K562 (cell line): Measurements from ENCODE around the gene ZFTA. TPM values are rescaled to one million over a fixed set of nuclear protein-coding genes. Genes with fewer than 3 reads are reported as not detected.

Experiments
- BCL6 ChIP-seq: fragments of 250-450 bp; sonication (Bioruptor Pico); IDR thresholded peaks from 2 replicates; pipeline ENCODE4 v1.4.0; 2020
- BHLHE40 ChIP-seq: IDR thresholded peaks from 2 replicates; pipeline ENCODE4 v1.6.1; 2011; ENCODE audit warnings: low read length, improper control_type of control experiment
- DNMT1 ChIP-seq: fragments of 450-650 bp; IDR thresholded peaks from 2 replicates; pipeline ENCODE4 v1.6.1; 2016; ENCODE audit warnings: antibody characterized with exemption, mild to moderate bottlenecking
- GTF2F1 ChIP-seq: IDR thresholded peaks from 2 replicates; pipeline ENCODE4 v1.6.1; 2011; ENCODE audit warnings: low read depth, low read length, improper control_type of control experiment
- HMGN3 ChIP-seq: IDR thresholded peaks from 2 replicates; pipeline ENCODE4 v1.6.1; 2011; ENCODE audit warnings: borderline replicate concordance, low read depth, mild to moderate bottlenecking, mixed read lengths, low read length; ENCODE audit not compliant: insufficient read length; ENCODE audit errors: extremely low read depth
- HMGXB4 ChIP-seq: sonication (generic); formaldehyde crosslinking; IDR thresholded peaks from 2 replicates; pipeline ENCODE4 v1.8.1; 2023; ENCODE audit warnings: mild to moderate bottlenecking, missing genetic modification reagents
- ILF3 ChIP-seq: fragments of 450-650 bp; IDR thresholded peaks from 2 replicates; pipeline ENCODE4 v1.6.1; 2018; ENCODE audit warnings: antibody characterized with exemption, mild to moderate bottlenecking, moderate library complexity, borderline replicate concordance
- JUN ChIP-seq, 2 experiments: sonication (generic) in 1 of 2; formaldehyde crosslinking in 1 of 2; IDR thresholded peaks; 2 replicates each; pipeline versions ENCODE4 v1.6.1 to v1.8.0; 2012 to 2022; ENCODE audit warnings: borderline replicate concordance in 2 of 2, mild to moderate bottlenecking in 2 of 2, improper control_type of control experiment in 1 of 2, low read depth in 1 of 2, low read length in 1 of 2, missing genetic modification reagents in 1 of 2
- KDM1A ChIP-seq, 2 experiments: fragments of 450-650 bp; IDR thresholded peaks; 2 replicates each; pipeline ENCODE4 v1.6.1; 2016; ENCODE audit warnings: mild to moderate bottlenecking in 2 of 2
- PHB ChIP-seq: fragments of 250-450 bp; sonication (Bioruptor Pico); IDR thresholded peaks from 2 replicates; pipeline ENCODE4 v1.5.0; 2021
- POLR2B ChIP-seq: fragments of 450-650 bp; IDR thresholded peaks from 2 replicates; pipeline ENCODE4 v1.6.1; 2018; ENCODE audit warnings: low read depth; ENCODE audit not compliant: partially characterized antibody
- POLR2H ChIP-seq: IDR thresholded peaks from 2 replicates; pipeline ENCODE4 v1.6.1; 2016; ENCODE audit warnings: missing genetic modification characterization, low read depth, mild to moderate bottlenecking, control low read depth, missing compliant biosample characterization, moderate library complexity
- RBBP5 ChIP-seq: fragments of 200-600 bp; sonication (generic); IDR thresholded peaks from 2 replicates; pipeline ENCODE4 v1.6.1; 2012; ENCODE audit warnings: borderline replicate concordance, mild to moderate bottlenecking, low read length, control low read depth, inconsistent platforms; ENCODE audit not compliant: insufficient read depth, poor library complexity, severe bottlenecking
- RBM25 ChIP-seq: fragments of 200-400 bp; formaldehyde crosslinking; IDR thresholded peaks from 2 replicates; pipeline ENCODE4 v1.6.1; 2018; ENCODE audit warnings: low read length, low read depth, moderate library complexity; ENCODE audit not compliant: severe bottlenecking
- TRIM24 ChIP-seq, 2 experiments: fragments of 450-650 bp; IDR thresholded peaks; 2 replicates each; pipeline ENCODE4 v1.6.1; 2016
- USF2 ChIP-seq: sonication (generic); formaldehyde crosslinking; IDR thresholded peaks from 2 replicates; pipeline ENCODE4 v1.5.0; 2020; ENCODE audit warnings: missing genetic modification reagents
- polyA plus RNA-seq, 8 experiments: library from polyadenylated mRNA; depleted of rRNA in 4 of 8; stranded (reverse) in 5 of 8; unstranded in 3 of 8; fragments of >200 nt; fragmentation: Nextera tagmentation in 2 of 8; fragmentation: Illumina TruSeq in 1 of 8; extraction: Ambion mirVana in 2 of 8; extraction: Trizol in 1 of 8; gene quantifications; 2 replicates each; pipeline versions ENCODE4 v1.2.1 to v1.2.3, GENCODE V29; 2011 to 2014; ENCODE audit warnings: inconsistent platforms in 1 of 8, missing spikeins in 1 of 8
- total RNA-seq, 7 experiments: library from RNA; depleted of rRNA in 6 of 7; stranded (reverse); fragments of >200 nt in 6 of 7; fragmentation: Illumina TruSeq in 2 of 7; extraction: Trizol in 2 of 7; gene quantifications; 2 replicates each; pipeline versions ENCODE4 v1.2.1 to v1.2.3, GENCODE V29; 2011 to 2021; ENCODE audit warnings: low replicate concordance in 1 of 7
- TF ChIP-seq, protein P1 (sequence below): fragments of 450-650 bp; IDR thresholded peaks from 2 replicates; pipeline ENCODE4 v1.6.1; 2017; ENCODE audit warnings: antibody characterized with exemption, mild to moderate bottlenecking
- TF ChIP-seq, protein P2 (sequence below), 2 experiments: fragments of 200-800 bp in 1 of 2; sonication (Bioruptor generic) in 1 of 2; sonication (generic) in 1 of 2; formaldehyde crosslinking in 1 of 2; IDR thresholded peaks in 1 of 2; conservative IDR thresholded peaks in 1 of 2; 2 replicates each; pipeline versions ENCODE4 v1.5.0 to v1.6.1; 2016 to 2020; ENCODE audit warnings: missing compliant biosample characterization in 1 of 2, missing genetic modification characterization in 1 of 2, missing genetic modification reagents in 1 of 2

The ZFTA gene
- total and polyA plus RNA-seq, 9 of the 15 experiments (the other 6 are each of a cell fraction or from before 2014, with no cell fraction given): 0.45 to 12.3 (median 2.9) TPM

DNA sequence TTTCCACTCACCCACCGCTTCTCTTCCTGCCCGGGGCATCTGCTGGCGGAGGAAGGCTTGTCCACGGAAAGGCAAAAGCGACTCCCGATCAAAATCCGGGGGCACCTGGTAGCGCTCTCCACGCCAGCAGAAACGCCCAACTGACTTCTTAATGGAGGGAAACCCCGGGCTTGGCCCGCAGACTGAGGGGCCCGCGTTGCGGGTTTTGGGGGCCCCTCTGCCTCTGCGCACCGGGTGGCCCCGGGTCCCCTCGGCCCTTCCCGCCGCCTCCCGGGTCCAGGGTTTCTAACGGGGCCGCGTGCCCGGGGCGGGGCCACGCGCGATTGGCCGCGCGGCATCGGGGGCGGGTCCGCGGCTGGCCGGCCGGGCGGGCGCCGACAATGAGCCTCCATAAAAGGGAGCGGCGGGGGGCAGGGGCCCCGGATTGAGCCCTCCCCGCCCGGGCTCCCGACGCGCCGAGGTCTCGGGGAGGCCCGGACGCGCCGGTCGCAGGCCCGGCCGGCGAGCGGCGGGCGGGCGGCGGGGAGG lies 44.5 kb upstream of the ZFTA start, which contains the start of gene SPINDOC (continued):
- TF ChIP-seq HMGXB4 (CRISPR knock-in tag) (0 out of 2 replicates have a peak, but pooled peaks have one; percentile 47), TRIM24 (IDR thresholded peaks at IDR 0.05) (no peak), DNMT1 (no peak), BHLHE40 (0 out of 2 replicates have a peak, but pooled peaks have one; percentile 20), ILF3 (no peak), JUN (IDR thresholded peaks at IDR 0.05; ENCODE audit: borderline replicate concordance, low read depth, low read length) (no peak), JUN (CRISPR knock-in tag; IDR thresholded peaks at IDR 0.05; ENCODE audit: borderline replicate concordance) (no peak), KDM1A (IDR thresholded peaks at IDR 0.05) (no peak), USF2 (CRISPR knock-in tag) (0 out of 2 replicates have a peak, but pooled peaks have one; percentile 1), BCL6 (CRISPR knock-in tag) (no peak), PHB (CRISPR knock-in tag) (no peak), POLR2H (tag) (peak; percentile 71), POLR2B (peak; percentile 45), HMGN3 (peak; percentile 27), RBBP5 (peak; percentile 3), GTF2F1 (no peak), RBM25 (peak; percentile 54)
- TF ChIP-seq, protein P1, sequence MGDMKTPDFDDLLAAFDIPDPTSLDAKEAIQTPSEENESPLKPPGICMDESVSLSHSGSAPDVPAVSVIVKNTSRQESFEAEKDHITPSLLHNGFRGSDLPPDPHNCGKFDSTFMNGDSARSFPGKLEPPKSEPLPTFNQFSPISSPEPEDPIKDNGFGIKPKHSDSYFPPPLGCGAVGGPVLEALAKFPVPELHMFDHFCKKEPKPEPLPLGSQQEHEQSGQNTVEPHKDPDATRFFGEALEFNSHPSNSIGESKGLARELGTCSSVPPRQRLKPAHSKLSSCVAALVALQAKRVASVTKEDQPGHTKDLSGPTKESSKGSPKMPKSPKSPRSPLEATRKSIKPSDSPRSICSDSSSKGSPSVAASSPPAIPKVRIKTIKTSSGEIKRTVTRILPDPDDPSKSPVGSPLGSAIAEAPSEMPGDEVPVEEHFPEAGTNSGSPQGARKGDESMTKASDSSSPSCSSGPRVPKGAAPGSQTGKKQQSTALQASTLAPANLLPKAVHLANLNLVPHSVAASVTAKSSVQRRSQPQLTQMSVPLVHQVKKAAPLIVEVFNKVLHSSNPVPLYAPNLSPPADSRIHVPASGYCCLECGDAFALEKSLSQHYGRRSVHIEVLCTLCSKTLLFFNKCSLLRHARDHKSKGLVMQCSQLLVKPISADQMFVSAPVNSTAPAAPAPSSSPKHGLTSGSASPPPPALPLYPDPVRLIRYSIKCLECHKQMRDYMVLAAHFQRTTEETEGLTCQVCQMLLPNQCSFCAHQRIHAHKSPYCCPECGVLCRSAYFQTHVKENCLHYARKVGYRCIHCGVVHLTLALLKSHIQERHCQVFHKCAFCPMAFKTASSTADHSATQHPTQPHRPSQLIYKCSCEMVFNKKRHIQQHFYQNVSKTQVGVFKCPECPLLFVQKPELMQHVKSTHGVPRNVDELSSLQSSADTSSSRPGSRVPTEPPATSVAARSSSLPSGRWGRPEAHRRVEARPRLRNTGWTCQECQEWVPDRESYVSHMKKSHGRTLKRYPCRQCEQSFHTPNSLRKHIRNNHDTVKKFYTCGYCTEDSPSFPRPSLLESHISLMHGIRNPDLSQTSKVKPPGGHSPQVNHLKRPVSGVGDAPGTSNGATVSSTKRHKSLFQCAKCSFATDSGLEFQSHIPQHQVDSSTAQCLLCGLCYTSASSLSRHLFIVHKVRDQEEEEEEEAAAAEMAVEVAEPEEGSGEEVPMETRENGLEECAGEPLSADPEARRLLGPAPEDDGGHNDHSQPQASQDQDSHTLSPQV: 0 out of 2 replicates have a peak, but pooled peaks have one; percentile 68
- TF ChIP-seq, protein P2, sequence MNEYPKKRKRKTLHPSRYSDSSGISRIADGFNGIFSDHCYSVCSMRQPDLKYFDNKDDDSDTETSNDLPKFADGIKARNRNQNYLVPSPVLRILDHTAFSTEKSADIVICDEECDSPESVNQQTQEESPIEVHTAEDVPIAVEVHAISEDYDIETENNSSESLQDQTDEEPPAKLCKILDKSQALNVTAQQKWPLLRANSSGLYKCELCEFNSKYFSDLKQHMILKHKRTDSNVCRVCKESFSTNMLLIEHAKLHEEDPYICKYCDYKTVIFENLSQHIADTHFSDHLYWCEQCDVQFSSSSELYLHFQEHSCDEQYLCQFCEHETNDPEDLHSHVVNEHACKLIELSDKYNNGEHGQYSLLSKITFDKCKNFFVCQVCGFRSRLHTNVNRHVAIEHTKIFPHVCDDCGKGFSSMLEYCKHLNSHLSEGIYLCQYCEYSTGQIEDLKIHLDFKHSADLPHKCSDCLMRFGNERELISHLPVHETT (CRISPR knock-in tag; conservative IDR thresholded peaks at IDR 0.05 in 1 of 2, IDR thresholded peaks at IDR 0.05 in 1 of 2): no peak
